H1 (cell line): Measurements from ENCODE around the gene ZNRF3. TPM values are rescaled to one million over a fixed set of nuclear protein-coding genes. Genes with fewer than 3 reads are reported as not detected.

ENCODE experiments used
- CTCF ChIA-PET: fragments of 300-600 bp; sonication (Branson Sonifier 250); formaldehyde crosslinking; loops from one replicate; lab custom pipeline; 2021; ENCODE audit not compliant: partially characterized antibody; lab: Charles Lee
- POLR2A ChIA-PET: fragments of 300-600 bp; sonication (Branson Sonifier 250); formaldehyde crosslinking; loops from one replicate; lab custom pipeline; 2021; ENCODE audit warnings: inconsistent platforms; ENCODE audit not compliant: partially characterized antibody; lab: Charles Lee
- DNase-seq, 2 experiments: peaks; one replicate each; pipeline versions ENCODE4 v3.0.0 to v3.0.0-alpha.2; 2010 to 2022; ENCODE audit warnings: low spot score in 2 of 2, low read depth in 1 of 2, mixed read lengths in 1 of 2
- FAIRE-seq: peaks from 2 replicates; lab custom pipeline; 2011; peaks lifted over from hg19 to GRCh38; lab: Jason Lieb, UNC
- H2AFZ ChIP-seq: 2 replicates; pipeline ENCODE4 v1.8.1; 2012; ENCODE audit warnings: low read length, inconsistent platforms
- H2AK5ac ChIP-seq: 2 replicates; pipeline ENCODE4 v1.6.1; 2013; ENCODE audit warnings: low read depth, low read length
- H2BK120ac ChIP-seq: replicated peaks from 2 replicates; pipeline ENCODE3; 2013; ENCODE audit warnings: low read depth, low read length, inconsistent platforms
- H2BK12ac ChIP-seq: 2 replicates; pipeline ENCODE4 v1.6.1; 2013; ENCODE audit warnings: low read depth, low read length
- H2BK15ac ChIP-seq: 2 replicates; pipeline ENCODE4 v1.6.1; 2013; ENCODE audit warnings: low read length
- H2BK20ac ChIP-seq: 2 replicates; pipeline ENCODE4 v1.6.1; 2013; ENCODE audit warnings: low read length
- H2BK5ac ChIP-seq: 2 replicates; pipeline ENCODE4 v1.6.1; 2013; ENCODE audit warnings: low read depth, low read length
- H3K14ac ChIP-seq: 2 replicates; pipeline ENCODE4 v1.6.1; 2013; ENCODE audit warnings: inconsistent platforms; ENCODE audit not compliant: insufficient read length
- H3K18ac ChIP-seq: 2 replicates; pipeline ENCODE4 v1.6.1; 2013; ENCODE audit warnings: low read length; ENCODE audit errors: extremely low read depth
- H3K23ac ChIP-seq: 2 replicates; pipeline ENCODE4 v1.6.1; 2013; ENCODE audit warnings: inconsistent platforms; ENCODE audit not compliant: insufficient read length
- H3K23me2 ChIP-seq: 2 replicates; pipeline ENCODE4 v1.6.1; 2013; ENCODE audit warnings: low read depth, low read length
- H3K27ac ChIP-seq: 2 replicates; pipeline ENCODE4 v1.6.1; 2011; ENCODE audit warnings: low read depth, low read length, inconsistent platforms
- H3K27me3 ChIP-seq, 4 experiments: replicated peaks in 1 of 4; 1 replicate in 1 of 4; 2 replicates in 3 of 4; pipeline versions ENCODE4 v1.6.1 to v1.8.1; 2011 to 2013; ENCODE audit warnings: low read length in 3 of 4, mild to moderate bottlenecking in 3 of 4, inconsistent platforms in 2 of 4, mixed read lengths in 2 of 4, moderate library complexity in 1 of 4; ENCODE audit not compliant: control insufficient read depth in 3 of 4, insufficient read depth in 3 of 4; ENCODE audit errors: extremely low read depth in 1 of 4
- H3K36me3 ChIP-seq, 4 experiments: 2 replicates each; pipeline versions ENCODE4 v1.6.1 to v1.8.1; 2011 to 2013; ENCODE audit warnings: mild to moderate bottlenecking in 4 of 4, low read length in 3 of 4, moderate library complexity in 2 of 4, control low read depth in 1 of 4, inconsistent platforms in 1 of 4; ENCODE audit not compliant: insufficient read depth in 4 of 4, control insufficient read depth in 2 of 4
- H3K4ac ChIP-seq: replicated peaks from 2 replicates; pipeline ENCODE3; 2013; ENCODE audit warnings: low read length, low read depth, mixed read lengths, inconsistent platforms; ENCODE audit not compliant: insufficient read length
- H3K4me1 ChIP-seq, 4 experiments: replicated peaks in 1 of 4; 1 replicate in 1 of 4; 2 replicates in 3 of 4; pipeline versions ENCODE4 v1.6.1 to v1.8.1; 2011 to 2013; ENCODE audit warnings: low read length in 3 of 4, inconsistent platforms in 2 of 4, mixed read lengths in 1 of 4; ENCODE audit not compliant: insufficient read depth in 4 of 4, control insufficient read depth in 3 of 4
- H3K4me2 ChIP-seq, 2 experiments: 2 replicates each; pipeline versions ENCODE4 v1.6.1 to v1.8.1; 2011 to 2013; ENCODE audit warnings: low read depth in 2 of 2, low read length in 2 of 2, control low read depth in 1 of 2, inconsistent platforms in 1 of 2, mild to moderate bottlenecking in 1 of 2; ENCODE audit not compliant: insufficient read depth in 1 of 2
- H3K4me3 ChIP-seq, 4 experiments: fragments of 200-600, 300-600 bp in 1 of 4; sonication (generic), shearing (Covaris generic), sonication (Bioruptor Twin) in 1 of 4; 2 replicates each; pipeline versions ENCODE4 v1.5.1 to v1.8.1; 2011 to 2016; ENCODE audit warnings: low read length in 4 of 4, low read depth in 3 of 4, control low read depth in 2 of 4, inconsistent platforms in 2 of 4, mild to moderate bottlenecking in 2 of 4, mixed read lengths in 1 of 4, moderate library complexity in 1 of 4; ENCODE audit not compliant: insufficient read depth in 2 of 4; ENCODE audit errors: extremely low read depth in 1 of 4
- H3K56ac ChIP-seq: replicated peaks from 2 replicates; pipeline ENCODE3; 2013; ENCODE audit warnings: low read depth, mild to moderate bottlenecking, mixed read lengths, low read length, inconsistent platforms; ENCODE audit not compliant: insufficient read length
- H3K79me1 ChIP-seq: 2 replicates; pipeline ENCODE4 v1.6.1; 2013; ENCODE audit warnings: low read depth, low read length, control low read depth
- H3K79me2 ChIP-seq, 2 experiments: 2 replicates each; pipeline versions ENCODE4 v1.6.1 to v1.8.1; 2012 to 2013; ENCODE audit warnings: low read length in 2 of 2, mild to moderate bottlenecking in 2 of 2, inconsistent platforms in 1 of 2; ENCODE audit not compliant: insufficient read depth in 2 of 2, control insufficient read depth in 1 of 2
- H3K9ac ChIP-seq, 4 experiments: replicated peaks in 1 of 4; 1 replicate in 1 of 4; 2 replicates in 3 of 4; pipeline versions ENCODE4 v1.6.1 to v1.8.1; 2011 to 2013; ENCODE audit warnings: low read depth in 3 of 4, low read length in 3 of 4, control low read depth in 2 of 4, mild to moderate bottlenecking in 2 of 4, moderate library complexity in 2 of 4, inconsistent platforms in 1 of 4; ENCODE audit errors: extremely low read depth in 1 of 4
- H3K9me3 ChIP-seq, 2 experiments: 2 replicates each; pipeline versions ENCODE4 v1.6.1 to v1.8.1; 2012 to 2013; ENCODE audit warnings: mild to moderate bottlenecking in 2 of 2, moderate library complexity in 2 of 2, control low read depth in 1 of 2, inconsistent platforms in 1 of 2, low read depth in 1 of 2, low read length in 1 of 2, mixed read lengths in 1 of 2; ENCODE audit not compliant: insufficient read depth in 2 of 2
- H4K20me1 ChIP-seq, 2 experiments: replicated peaks in 1 of 2; 2 replicates each; pipeline versions ENCODE3 to v1.8.1; 2011 to 2013; ENCODE audit warnings: inconsistent platforms in 2 of 2, low read length in 2 of 2, mild to moderate bottlenecking in 1 of 2; ENCODE audit not compliant: insufficient read depth in 2 of 2, control insufficient read depth in 1 of 2
- H4K5ac ChIP-seq: 2 replicates; pipeline ENCODE4 v1.6.1; 2013; ENCODE audit warnings: low read length, low read depth, mixed read lengths, inconsistent platforms; ENCODE audit not compliant: insufficient read length
- H4K8ac ChIP-seq: 2 replicates; pipeline ENCODE4 v1.8.0; 2013; ENCODE audit warnings: mild to moderate bottlenecking, moderate library complexity, low read length, inconsistent platforms; ENCODE audit not compliant: insufficient read depth; ENCODE audit errors: extremely low read depth
- H4K91ac ChIP-seq: replicated peaks from 2 replicates; pipeline ENCODE3; 2013; ENCODE audit warnings: low read length, mixed read lengths, inconsistent platforms; ENCODE audit not compliant: insufficient read length
- BCL11A ChIP-seq, 2 experiments: IDR thresholded peaks; one replicate each; pipeline ENCODE4 v1.6.1; 2011; ENCODE audit warnings: low read depth in 2 of 2, low read length in 2 of 2, mild to moderate bottlenecking in 2 of 2
- SIN3A ChIP-seq, 2 experiments: IDR thresholded peaks in 1 of 2; conservative IDR thresholded peaks in 1 of 2; 2 replicates each; pipeline ENCODE4 v1.6.1; 2011 to 2012; ENCODE audit warnings: low read length in 2 of 2, improper control_type of control experiment in 1 of 2, low read depth in 1 of 2, mild to moderate bottlenecking in 1 of 2
- TAF1 ChIP-seq: IDR thresholded peaks from 2 replicates; pipeline ENCODE4 v1.6.1; 2011; ENCODE audit warnings: mild to moderate bottlenecking, low read depth, low read length
- YY1 ChIP-seq: IDR thresholded peaks from 2 replicates; pipeline ENCODE4 v1.6.1; 2011; ENCODE audit warnings: low read depth, mild to moderate bottlenecking, low read length
- WGBS, 2 experiments: shearing (Covaris generic) in 1 of 2; methylation state at CpG; one replicate each; pipeline versions ENCODE4 v1.1.6 to v1.1.7; 2013 to 2015; ENCODE audit warnings: low lambda C conversion rate in 2 of 2, mixed read lengths in 2 of 2, inconsistent platforms in 1 of 2, low coverage in 1 of 2, missing lambda C conversion rate in 1 of 2; ENCODE audit not compliant: insufficient replicate concordance in 2 of 2, insufficient coverage in 1 of 2, insufficient read length in 1 of 2; ENCODE audit errors: extremely low coverage in 1 of 2, missing lambda C conversion rate in 1 of 2; 5-methylcytosine and 5-hydroxymethylcytosine counted together
- polyA plus RNA-seq, 7 experiments: library from polyadenylated mRNA; depleted of rRNA in 3 of 7; stranded (reverse) in 5 of 7; unstranded in 2 of 7; fragments of >200 nt in 5 of 7; fragments of 200-250 nt in 2 of 7; gene quantifications; 1 replicate in 5 of 7; 2 replicates in 1 of 7; 4 replicates in 1 of 7; pipeline versions ENCODE4 v1.2.1 to v1.2.3, GENCODE V29; 2011 to 2013; ENCODE audit warnings: missing spikeins in 2 of 7, mixed read lengths in 2 of 7
- total RNA-seq: library from RNA; stranded (reverse); fragmentation: NEBNext Ultra II Directional; extraction: Animal tissue kit (Norgen Biotek cat#: 25700); gene quantifications from 2 replicates; pipeline ENCODE4 v1.2.1, GENCODE V29; 2021

The ZNRF3 gene
- total and polyA plus RNA-seq, 2 of the 8 experiments (the other 6 are each of a cell fraction or from before 2014, with no cell fraction given): 14.1 to 21.7 TPM

GRCh38 chr22:28918550-28919271 lies 35.3 kb downstream of the ZNRF3 start:
- no peak overlapping the region for H2BK20ac ChIP-seq
- peaks cover 2% of the 10 kb centered on the region; the same call in 1 of the 2 replicates for H3K23me2 ChIP-seq
- no peaks in the 10 kb centered on the region for H3K27me3 ChIP-seq
- no peak overlapping the region for H3K56ac ChIP-seq
- H3K79me1 ChIP-seq: peaks cover 31% of the 10 kb centered on the region
- no peak overlapping the region for H2BK120ac ChIP-seq
- H4K20me1 ChIP-seq: peaks cover 22 to 31% of the 10 kb centered on the region in 2 experiments
- no peak overlapping the region for H4K8ac ChIP-seq
- no peak for FAIRE-seq
- 72% methylated on average over 6 of the region's 6 CpGs; no CpG with 5 or more reads in 1 of the 2 experiments for WGBS, 2 experiments
- H3K4me2 ChIP-seq: peak overlapping the region in 1 of 2 experiments; percentile 53; a peak in 2 of 4 replicates
- no peak overlapping the region; the same call in 1 of the 2 replicates for H2BK5ac ChIP-seq
- H2AFZ ChIP-seq: no peak overlapping the region
- no peak overlapping the region for H3K23ac ChIP-seq
- no peak overlapping the region for H2BK12ac ChIP-seq
- no peak overlapping the region for H3K14ac ChIP-seq
- peaks cover 16 to 92% of the 10 kb centered on the region in 2 experiments for H3K79me2 ChIP-seq
- H2AK5ac ChIP-seq: peak overlapping the region; percentile 78; the same call in 1 of the 2 replicates
- no peak overlapping the region for H4K91ac ChIP-seq
- H3K4me1 ChIP-seq: peaks cover 14 to 22% (median 17%) of the 10 kb centered on the region in 4 experiments
- no peak overlapping the region for H2BK15ac ChIP-seq
- no peak overlapping the region for H3K27ac ChIP-seq
- H3K36me3 ChIP-seq: no peaks in the 10 kb centered on the region
- TF ChIP-seq YY1: no peak
- no peak for TF ChIP-seq SIN3A (conservative IDR thresholded peaks at IDR 0.05 in 1 of 2, IDR thresholded peaks at IDR 0.05 in 1 of 2; ENCODE audit: low read depth in 1 of 2, low read length in 2 of 2)
- no peak for TF ChIP-seq BCL11A (IDR thresholded peaks at IDR 0.05; ENCODE audit: low read depth in 2 of 2, low read length in 2 of 2)
- TF ChIP-seq TAF1: no peak
- no peaks in the 10 kb centered on the region for H3K9me3 ChIP-seq
- no peak overlapping the region for H3K4ac ChIP-seq
- ChIA-PET CTCF (interaction anchor here (0.7 to 5.6 kb wide), 17 partner anchors 10 to 287 kb away, joined by 3 to 37 read pairs (median 4); partner anchors contain the start of gene EMID1), POLR2A (interaction anchor here (0.7 to 2.4 kb wide), 7 partner anchors 9 to 46 kb away, joined by 4 to 9 read pairs (median 4); no protein-coding TSS in a partner anchor)
- H3K18ac ChIP-seq: peak overlapping the region; percentile 86; the same call in 1 of the 2 replicates
- no peak overlapping the region for H4K5ac ChIP-seq
- no peak for DNase-seq
- H3K4me3 ChIP-seq: no peak overlapping the region
- no peak overlapping the region for H3K9ac ChIP-seq
